Measurements from ENCODE around the gene STAB2.

- no peak for TF ChIP-seq CTCF (IDR thresholded peaks at IDR 0.05; ENCODE audit: low read length)
- no peak for TF ChIP-seq EZH2 (optimal IDR thresholded peaks at IDR 0.05; ENCODE audit: low read depth, low read length)
Observed at GRCh38 chr12:103812789-103813188, 225.7 kb downstream of the STAB2 start.
